Astrocyte of the hippocampus (primary cell): ENCODE data around the gene MS4A15.
"Not testable (repeated sequence)": the region's sequence is repeated elsewhere in the genome, so short reads cannot be mapped to it uniquely, and the experiment has no call there.

Experiments used
- DNase-seq: peaks from one replicate; pipeline ENCODE4 v3.0.0; 2011; ENCODE audit warnings: low read depth, low spot score

The MS4A15 gene

DNA sequence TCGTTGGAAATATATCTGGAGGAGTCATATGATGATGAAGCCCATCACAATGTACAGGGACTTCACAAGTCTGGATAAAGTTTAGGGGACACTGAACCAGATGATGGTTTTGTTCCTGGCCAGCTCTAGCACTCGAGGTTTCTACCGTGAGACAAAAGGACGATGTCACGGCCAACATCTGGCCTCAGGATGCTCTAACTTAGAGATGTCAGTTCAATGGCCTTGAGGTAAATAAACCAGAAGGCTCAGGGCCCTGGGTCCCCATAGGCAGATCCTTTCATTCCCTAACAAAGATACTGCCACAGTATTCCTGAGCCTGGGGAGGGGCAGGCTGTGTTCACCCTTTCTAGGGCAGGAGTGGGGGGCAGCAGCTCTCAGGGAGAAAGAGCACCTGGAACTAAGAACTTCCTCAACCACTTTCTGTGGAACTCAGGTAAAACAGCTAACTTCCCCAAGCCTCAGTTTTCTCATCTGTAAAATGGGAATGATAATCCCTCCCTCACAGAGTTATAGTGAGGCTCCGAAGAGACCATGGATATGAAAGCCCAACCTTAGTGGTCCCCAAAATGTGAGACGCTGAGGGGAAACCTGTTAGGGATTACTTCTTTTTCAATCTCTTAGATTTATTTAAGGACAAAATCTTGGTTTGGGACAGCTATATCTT, 46.7 kb downstream of the MS4A15 start:
- no peak for DNase-seq

DNA sequence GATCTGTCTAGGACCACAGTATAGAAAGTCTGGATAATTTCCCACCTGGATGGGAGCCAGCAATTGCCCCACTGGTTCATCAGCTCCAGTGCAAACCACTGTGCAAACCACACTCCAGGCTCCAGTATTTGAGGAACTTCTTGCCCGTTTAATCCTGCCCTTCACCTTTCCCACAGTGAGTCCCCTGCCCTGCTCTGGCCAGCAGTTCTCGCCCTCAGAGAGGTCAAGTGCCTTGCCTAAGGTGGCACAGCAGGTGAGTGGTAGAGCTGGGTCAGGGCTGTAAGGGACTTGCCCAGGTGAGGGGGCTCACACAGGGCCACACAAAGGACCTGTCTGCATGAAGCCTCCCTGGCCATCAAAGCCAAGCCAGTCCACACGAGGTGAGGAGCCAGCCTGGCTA, 52.6 kb downstream of the MS4A15 start:
- DNase-seq = no peak

DNA sequence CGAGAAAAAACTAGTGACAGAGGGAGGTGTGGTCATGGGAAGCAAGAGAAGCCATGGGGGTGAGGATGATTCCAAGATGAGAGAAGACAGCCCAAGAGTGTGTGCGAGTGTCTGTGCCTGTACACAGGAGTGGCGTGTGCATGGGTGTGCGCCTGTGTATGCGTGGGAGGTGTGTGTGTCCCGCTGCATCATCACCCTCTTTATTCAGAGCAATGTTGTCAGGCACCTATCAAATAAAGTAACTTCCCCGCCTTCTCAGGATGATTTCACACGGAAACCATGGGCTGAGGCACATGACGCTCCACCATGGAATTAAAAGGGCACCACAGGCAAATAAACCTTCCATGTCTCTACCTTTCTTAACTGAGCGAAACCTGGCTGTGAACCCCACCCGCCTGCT, 53.0 kb downstream of the MS4A15 start:
- DNase-seq = no peak

- no peak for DNase-seq
These were observed 53.5 kb downstream of the MS4A15 start for GRCh38 chr11:60810151-60810550.

DNA sequence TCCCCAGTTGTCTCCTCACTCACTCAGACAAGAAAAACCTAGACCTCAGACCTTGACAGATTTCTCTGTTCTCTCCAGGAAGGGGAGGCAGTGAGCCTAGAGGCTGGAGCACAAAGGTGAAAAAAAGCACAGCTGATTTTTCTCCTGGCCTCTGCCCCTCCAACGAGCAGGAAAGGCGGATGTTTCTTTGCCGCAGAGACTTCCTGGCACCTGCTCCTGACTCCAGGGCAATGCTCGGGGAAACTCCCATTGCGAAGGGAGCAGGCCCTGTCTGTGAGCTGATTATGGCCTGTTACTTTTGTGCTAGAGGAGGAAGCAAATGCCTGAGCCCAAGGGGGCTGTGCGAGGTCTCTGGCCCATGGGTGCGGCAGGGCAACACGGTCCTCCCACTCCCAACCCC, 53.9 kb downstream of the MS4A15 start:
- no peak for DNase-seq

DNA sequence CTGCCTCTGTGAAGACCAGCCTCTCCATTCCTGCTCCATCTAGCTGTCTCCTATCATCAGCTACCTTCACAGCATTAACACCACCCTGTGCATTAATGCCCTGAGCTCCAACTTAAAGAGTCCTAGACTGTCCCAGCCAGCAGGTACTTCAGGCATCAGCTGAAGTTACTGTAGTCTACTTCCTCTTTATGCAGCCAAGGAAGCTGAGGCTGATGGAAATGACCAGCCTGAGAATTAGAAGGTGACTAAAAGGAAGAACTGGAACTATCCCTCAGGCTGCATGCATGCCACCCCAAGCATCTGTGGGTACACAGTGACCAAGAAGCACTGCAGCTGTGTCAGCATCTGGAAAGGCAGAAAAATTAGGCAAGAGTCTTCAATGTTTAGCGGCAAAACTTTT, 56.7 kb downstream of the MS4A15 start:
- DNase-seq = no peak

DNA sequence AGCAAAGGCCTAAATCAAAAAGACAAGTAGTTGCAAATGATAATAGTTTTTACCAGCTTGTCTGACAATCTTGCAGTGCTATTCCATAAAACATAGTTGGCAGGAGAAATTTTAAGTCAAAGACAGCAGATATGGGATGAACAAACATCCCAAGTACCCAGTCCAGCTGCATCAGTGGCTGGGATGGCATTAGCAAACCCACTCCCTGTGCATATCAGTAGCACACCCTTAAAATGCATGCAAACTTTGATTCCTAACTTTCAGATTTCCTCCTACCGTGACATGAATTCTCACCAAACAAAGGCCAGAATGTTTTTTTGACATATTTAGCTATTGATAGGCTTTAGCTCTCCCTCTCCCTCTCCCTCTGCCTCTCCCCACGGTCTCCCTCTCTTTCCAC, 57.4 kb downstream of the MS4A15 start:
- no peak for DNase-seq

DNA sequence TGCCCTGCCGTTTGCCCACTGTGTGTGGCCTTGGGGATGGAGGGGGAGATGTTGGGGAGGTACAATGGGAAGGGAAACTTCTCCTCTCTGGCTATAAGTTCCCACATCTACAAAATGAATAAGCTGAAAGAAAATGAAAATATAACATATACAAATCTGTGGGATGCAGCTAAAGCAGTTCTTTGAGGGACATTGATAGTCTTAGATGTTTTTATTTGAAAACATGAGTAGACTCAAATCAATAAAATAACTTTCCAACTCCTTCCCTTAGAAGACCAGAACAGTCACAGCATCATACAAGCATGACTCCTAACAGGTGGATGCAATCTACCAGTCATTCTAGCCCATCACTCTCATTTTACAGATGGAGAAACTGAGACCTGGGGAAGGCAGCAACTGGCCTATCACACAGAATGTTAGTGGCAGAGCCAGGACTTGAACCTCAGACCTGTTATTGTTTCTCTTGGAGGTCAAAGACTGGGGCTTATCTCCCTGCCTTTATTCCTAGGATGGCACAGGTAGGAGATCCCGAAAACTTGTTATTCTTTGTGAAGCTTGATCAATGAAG, 60.0 kb downstream of the MS4A15 start:
- no peak for DNase-seq

DNA sequence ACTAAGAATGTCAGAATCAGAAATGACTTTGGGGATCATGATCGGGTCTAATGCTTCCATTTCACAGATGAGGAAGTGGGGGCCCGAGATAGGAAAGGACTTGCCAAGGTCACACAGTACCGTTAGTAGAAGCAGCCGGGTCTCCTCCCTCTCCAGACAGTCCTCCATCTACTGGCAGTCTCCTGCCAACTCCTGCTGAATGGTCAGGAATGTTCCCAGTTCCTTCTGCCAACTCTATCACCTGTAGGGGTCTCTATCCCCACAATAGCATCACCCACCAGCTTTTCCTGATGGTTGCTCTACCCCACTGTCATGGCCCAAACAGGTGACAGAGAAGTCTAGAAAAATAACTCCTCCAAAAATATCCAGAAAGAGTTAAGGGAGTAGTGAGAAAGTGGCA, 61.4 kb downstream of the MS4A15 start:
- DNase-seq = no peak

DNA sequence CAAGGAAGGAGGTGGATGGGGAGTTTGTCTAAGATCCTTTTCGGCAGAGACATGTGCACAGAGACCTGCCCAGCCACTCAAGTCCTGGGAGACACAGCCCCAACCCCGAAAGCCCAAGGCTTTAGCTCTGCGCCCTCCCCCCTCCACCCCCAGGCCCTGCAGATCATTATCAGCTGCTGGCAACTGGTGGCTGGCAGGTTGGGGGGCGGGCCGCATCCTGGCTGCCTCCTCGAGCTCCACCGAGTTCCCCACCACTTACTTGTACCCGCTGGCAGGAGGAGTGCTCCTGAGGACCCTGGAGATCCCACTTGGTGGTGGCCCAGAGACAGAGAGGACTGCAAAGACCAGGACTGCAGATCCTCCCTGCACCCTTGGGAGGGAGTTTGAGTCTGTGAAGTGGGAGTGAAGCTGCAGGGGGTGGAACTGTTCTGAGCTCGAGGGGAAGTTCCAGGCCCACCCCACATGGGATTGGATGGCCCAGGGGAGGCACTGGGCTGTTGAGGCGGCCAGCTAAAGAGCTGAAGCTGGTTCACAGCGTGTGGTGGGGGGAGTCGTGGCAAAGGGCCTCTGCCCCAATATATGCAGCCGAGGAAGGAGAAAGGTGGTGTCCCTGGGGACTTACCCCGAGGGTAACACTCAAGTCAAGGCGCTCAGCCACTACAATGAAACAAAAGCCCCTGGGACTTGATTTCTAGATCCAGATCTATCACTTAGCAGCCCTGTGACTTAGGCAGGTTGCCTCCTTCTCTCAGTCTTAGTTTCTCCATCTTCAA, 65.3 kb downstream of the MS4A15 start:
- DNase-seq = no peak

DNA sequence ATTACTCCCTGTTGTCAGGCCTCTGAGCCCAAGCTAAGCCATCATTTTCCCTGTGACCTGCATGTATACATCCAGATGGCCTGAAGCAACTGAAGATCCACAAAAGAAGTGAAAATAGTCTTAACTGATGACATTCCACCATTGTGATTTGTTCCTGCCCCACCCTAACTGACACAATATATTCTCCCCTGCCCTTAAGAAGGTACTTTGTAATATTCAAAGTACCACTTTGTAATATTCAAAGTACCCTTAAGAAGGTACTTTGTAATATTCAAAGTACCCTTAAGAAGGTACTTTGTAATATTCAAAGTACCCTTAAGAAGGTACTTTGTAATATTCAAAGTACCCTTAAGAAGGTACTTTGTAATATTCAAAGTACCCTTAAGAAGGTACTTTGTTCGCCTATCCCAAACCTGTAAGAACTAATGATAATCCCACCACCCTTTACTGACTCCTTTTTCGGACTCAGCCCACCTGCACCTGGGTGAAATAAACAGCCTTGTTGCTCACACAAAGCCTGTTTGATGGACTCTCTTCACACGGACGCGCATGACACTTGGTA, 67.2 kb downstream of the MS4A15 start:
- not testable (repeated sequence) for DNase-seq

GRCh38 chr11:60825118-60825517, 68.5 kb downstream of the MS4A15 start:
- no peak for DNase-seq

GRCh38 chr11:60825790-60826189, 69.1 kb downstream of the MS4A15 start:
- DNase-seq = no peak
